Heart left ventricle (tissue), 16 donors: ENCODE results near the gene DPH2. TPM values are rescaled to one million over a fixed set of nuclear protein-coding genes. Genes with fewer than 3 reads are reported as not detected.

ENCODE experiments used
- ATAC-seq, 4 donors: fragments of 200-7000 bp; cut with Tn5 transposase; one replicate each; pipeline ENCODE4 v1.9.1; 2020 to 2022; ENCODE audit warnings: moderate library complexity in 4 of 4, mild to moderate bottlenecking in 3 of 4, moderate number of reproducible peaks in 1 of 4
- DNase-seq, 5 donors: peaks; one replicate each; pipeline ENCODE4 v3.0.0-alpha.2; 2020
- H3K27ac ChIP-seq, 12 donors: fragments of 200-600 bp; sonication (generic) in 4 of 12; one replicate each; pipeline versions ENCODE4 v1.5.0 to v1.8.0; 2016 to 2022; ENCODE audit warnings: mild to moderate bottlenecking in 2 of 12
- H3K27me3 ChIP-seq, 9 donors: fragments of 200-600 bp; sonication (generic) in 2 of 9; one replicate each; pipeline versions ENCODE4 v1.5.1 to v1.8.0; 2016 to 2022; ENCODE audit warnings: mild to moderate bottlenecking in 3 of 9
- H3K36me3 ChIP-seq, 9 donors: fragments of 200-600 bp; sonication (generic) in 2 of 9; one replicate each; pipeline versions ENCODE4 v1.5.0 to v1.8.0; 2018 to 2022; ENCODE audit warnings: mild to moderate bottlenecking in 2 of 9
- H3K4me1 ChIP-seq, 12 donors: fragments of 200-600 bp; sonication (generic) in 4 of 12; one replicate each; pipeline versions ENCODE4 v1.5.0 to v1.8.0; 2016 to 2022; ENCODE audit warnings: mild to moderate bottlenecking in 3 of 12
- H3K4me3 ChIP-seq, 12 donors: fragments of 200-600 bp; sonication (generic) in 4 of 12; one replicate each; pipeline versions ENCODE4 v1.5.0 to v1.8.0; 2017 to 2022; ENCODE audit warnings: mild to moderate bottlenecking in 9 of 12, moderate library complexity in 4 of 12
- H3K9me3 ChIP-seq, 12 donors: fragments of 200-600 bp; sonication (generic) in 4 of 12; one replicate each; pipeline versions ENCODE4 v1.5.0 to v1.8.0; 2016 to 2022; ENCODE audit warnings: mild to moderate bottlenecking in 1 of 12
- POLR2A ChIP-seq, 2 donors: fragments of 450-650 bp; IDR thresholded peaks; one replicate each; pipeline ENCODE4 v1.6.1; 2017; ENCODE audit warnings: antibody characterized with exemption in 2 of 2, mild to moderate bottlenecking in 2 of 2, moderate library complexity in 2 of 2
- WGBS, 4 donors: extraction: QIAGEN DNeasy Blood & Tissue Kit in 2 of 4; methylation state at CpG; one replicate each; pipeline versions ENCODE4 v1.1.5 to v1.1.7; 2013 to 2018; 5-methylcytosine and 5-hydroxymethylcytosine counted together
- intact Hi-C, 10 donors: fragments of 100-400 bp; cut with DNase I; formaldehyde crosslinking; loops; one replicate each; pipeline versions ENCODE4 v1.11.1 to v1.14.2; 2022
- polyA plus RNA-seq, 2 donors: library from polyadenylated mRNA; stranded (reverse); fragments of 200-250 nt; gene quantifications; one replicate each; pipeline ENCODE4 v1.2.3, GENCODE V29; 2013
- total RNA-seq, 9 donors: library from RNA; depleted of rRNA in 2 of 9; stranded (reverse); fragments of >200 nt in 2 of 9; fragmentation: NEBNext Ultra II Directional in 3 of 9; extraction: Animal tissue kit (Norgen Biotek cat#: 25700) in 3 of 9; gene quantifications; one replicate each; pipeline versions ENCODE4 v1.1.0 to v1.2.4, GENCODE V29; 2016 to 2023
- TF ChIP-seq, protein P1 (sequence below), 12 donors: fragments of 200-600 bp; sonication (generic) in 4 of 12; IDR thresholded peaks; one replicate each; pipeline versions ENCODE4 v1.5.0 to v1.8.0; 2018 to 2022; ENCODE audit warnings: antibody characterized with exemption in 12 of 12, mild to moderate bottlenecking in 5 of 12
- donor health status: ischemic (EF 13 %, LVEDD 7.1; RV severe dilation, severe dysfunction).
- donor health status: healthy with polysubstance abuse.
- donor health status: DM: no; HTN: yes; CAD: no.
- donor health status: DM: no; HTN: no; CAD: no.
- donor health status: ischemic (EF 25% LVEDD 6.9; RV normal size, moderate dysfunction).
- donor health status: ischemic (EF 25% LVEDD 5.7; RV mildly dilated, moderate dysfunction).
- donor health status: healthy.
- donor health status: DM: yes; HTN: yes; CAD: no.
- donor health status: ischemic (EF 35%, LVEDD 5.7; RV mildly dilated, moderate dysfunction).
- donor health status: nonischemic (EF 11% LVEDD 7.7; RV severe dilation, severe dysfunction).
- donor health status: DM: yes; HTN: yes; CAD: no.
- donor health status: PGD.
- donor health status: ischemic (EF 29% LVEDD 5.4; RV normal size, mild dysfunction).
- donor health status: nonischemic (EF 23%, LVEDD 6.1; RV moderate dilation, normal function).

DPH2 gene
- total and polyA plus RNA-seq, 11 donors = 8.0 to 65.6 (median 14.7) TPM

DNA sequence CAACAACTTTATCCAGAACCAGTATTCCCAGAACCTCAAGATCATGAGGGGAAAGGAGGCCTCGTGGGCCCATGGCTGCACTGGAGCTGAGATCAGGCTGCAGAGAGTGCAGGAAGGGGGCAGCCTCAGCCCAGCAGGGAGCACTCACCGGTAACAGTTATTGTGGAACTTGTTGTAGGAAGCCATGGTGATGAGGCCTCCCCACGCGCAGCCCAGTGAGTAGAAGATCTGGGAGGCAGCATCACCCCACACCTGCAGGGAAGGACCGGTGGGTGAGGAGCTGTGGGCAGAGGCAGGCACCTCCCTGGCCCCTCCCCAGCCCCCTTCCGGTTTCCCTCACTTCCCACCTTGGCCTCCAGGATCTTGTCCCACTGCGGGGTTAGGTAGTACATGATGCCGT is 32.4 kb downstream of the DPH2 start:
- intact Hi-C loops = loop anchor here in 3 of 10 donors (5.0 to 10.0 kb wide), 3 partner anchors 35 to 603 kb away; no protein-coding TSS in a partner anchor
- TF ChIP-seq, protein P1, sequence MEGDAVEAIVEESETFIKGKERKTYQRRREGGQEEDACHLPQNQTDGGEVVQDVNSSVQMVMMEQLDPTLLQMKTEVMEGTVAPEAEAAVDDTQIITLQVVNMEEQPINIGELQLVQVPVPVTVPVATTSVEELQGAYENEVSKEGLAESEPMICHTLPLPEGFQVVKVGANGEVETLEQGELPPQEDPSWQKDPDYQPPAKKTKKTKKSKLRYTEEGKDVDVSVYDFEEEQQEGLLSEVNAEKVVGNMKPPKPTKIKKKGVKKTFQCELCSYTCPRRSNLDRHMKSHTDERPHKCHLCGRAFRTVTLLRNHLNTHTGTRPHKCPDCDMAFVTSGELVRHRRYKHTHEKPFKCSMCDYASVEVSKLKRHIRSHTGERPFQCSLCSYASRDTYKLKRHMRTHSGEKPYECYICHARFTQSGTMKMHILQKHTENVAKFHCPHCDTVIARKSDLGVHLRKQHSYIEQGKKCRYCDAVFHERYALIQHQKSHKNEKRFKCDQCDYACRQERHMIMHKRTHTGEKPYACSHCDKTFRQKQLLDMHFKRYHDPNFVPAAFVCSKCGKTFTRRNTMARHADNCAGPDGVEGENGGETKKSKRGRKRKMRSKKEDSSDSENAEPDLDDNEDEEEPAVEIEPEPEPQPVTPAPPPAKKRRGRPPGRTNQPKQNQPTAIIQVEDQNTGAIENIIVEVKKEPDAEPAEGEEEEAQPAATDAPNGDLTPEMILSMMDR (IDR thresholded peaks at IDR 0.05) = no peak
- TF ChIP-seq POLR2A (IDR thresholded peaks at IDR 0.05) = no peak
- Histone ChIP-seq H3K36me3 (no peaks in the 10 kb centered on the region), H3K4me1 (peaks cover 0 to 6% (median under 1%) of the 10 kb centered on the region in 12 donors), H3K27me3 (no peaks in the 10 kb centered on the region), H3K9me3 (no peaks in the 10 kb centered on the region), H3K4me3 (no peak overlapping the region), H3K27ac (no peak overlapping the region)
- DNase-seq (no peak), ATAC-seq (no peak)
- 77 to 84% (median 81%) methylated on average over 8 of the region's 8 CpGs for WGBS, 4 donors

DNA sequence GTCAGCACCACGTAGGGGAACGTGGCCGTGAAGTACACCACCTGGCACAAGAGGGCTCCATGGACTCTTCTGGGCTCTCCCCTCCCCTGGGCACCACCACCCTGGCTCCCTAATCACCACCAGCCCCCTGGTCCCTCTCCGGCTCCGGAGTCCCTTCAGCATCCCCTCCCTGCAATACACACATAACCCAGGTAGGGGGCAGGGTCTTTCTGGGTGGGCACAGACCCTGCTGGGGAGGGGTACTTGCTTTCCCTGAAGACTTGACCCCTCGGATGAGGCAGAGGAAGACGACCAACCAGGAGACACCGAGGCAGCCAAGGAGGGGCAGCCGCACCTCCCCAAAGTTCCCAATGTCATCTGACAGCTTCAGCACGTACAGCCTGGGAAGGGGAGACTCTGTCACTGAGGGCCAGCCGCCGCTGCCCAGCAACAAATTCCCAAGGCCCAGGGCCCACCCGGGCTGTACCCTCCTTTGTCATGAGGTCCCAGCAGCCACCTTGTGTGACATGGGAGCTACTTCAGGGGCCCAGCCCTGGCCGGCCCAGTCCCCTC is 32.9 kb downstream of the DPH2 start:
- DNase-seq = no peak
- 75 to 88% (median 80%) methylated on average over 8 to 14 of the region's 14 CpGs for WGBS, 4 donors
- no peak for TF ChIP-seq POLR2A (IDR thresholded peaks at IDR 0.05)
- TF ChIP-seq, protein P1 (IDR thresholded peaks at IDR 0.05) = no peak
- Histone ChIP-seq H3K9me3 (no peaks in the 10 kb centered on the region), H3K4me1 (peaks cover 0 to 5% (median under 1%) of the 10 kb centered on the region in 12 donors), H3K4me3 (no peak overlapping the region), H3K27me3 (no peaks in the 10 kb centered on the region), H3K27ac (no peak overlapping the region), H3K36me3 (no peaks in the 10 kb centered on the region)
- ATAC-seq = no peak
- intact Hi-C loops = loop anchor here in 3 of 10 donors (5.0 to 10.0 kb wide), 3 partner anchors 35 to 602 kb away; no protein-coding TSS in a partner anchor

DNA sequence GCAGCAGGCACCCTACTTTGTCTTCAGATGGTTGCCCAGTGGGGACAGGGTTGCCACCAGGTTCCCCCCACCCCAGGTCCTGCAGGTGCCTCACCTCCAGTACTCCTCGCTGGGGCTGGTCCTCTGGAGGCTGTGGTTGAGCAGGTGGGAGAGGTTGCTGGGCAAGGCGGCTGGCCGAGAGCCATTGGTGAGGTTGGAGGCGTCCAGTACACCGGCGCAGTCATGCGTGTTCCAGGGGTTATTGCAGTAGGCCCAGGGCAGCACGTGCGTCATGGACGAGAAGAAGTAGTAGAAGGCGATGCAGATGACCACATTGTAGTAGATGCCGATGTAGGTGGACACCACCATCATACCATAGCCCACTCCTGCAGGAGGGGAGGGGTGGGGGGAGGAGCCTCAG is 38.4 kb downstream of the DPH2 start:
- DNase-seq (no peak), ATAC-seq (no peak)
- Histone ChIP-seq H3K36me3 (no peaks in the 10 kb centered on the region), H3K27me3 (no peaks in the 10 kb centered on the region), H3K27ac (no peak overlapping the region), H3K4me3 (no peak overlapping the region), H3K9me3 (no peaks in the 10 kb centered on the region), H3K4me1 (peaks cover 0 to 5% (median under 1%) of the 10 kb centered on the region in 12 donors)
- TF ChIP-seq POLR2A (IDR thresholded peaks at IDR 0.05) = no peak
- TF ChIP-seq, protein P1 (IDR thresholded peaks at IDR 0.05) = no peak
- intact Hi-C loops = loop anchor here in 4 of 10 donors (2.0 to 10.0 kb wide), 5 partner anchors 27 to 597 kb away; no protein-coding TSS in a partner anchor
- WGBS, 4 donors = 92 to 96% (median 95%) methylated on average over 12 of the region's 12 CpGs

DNA sequence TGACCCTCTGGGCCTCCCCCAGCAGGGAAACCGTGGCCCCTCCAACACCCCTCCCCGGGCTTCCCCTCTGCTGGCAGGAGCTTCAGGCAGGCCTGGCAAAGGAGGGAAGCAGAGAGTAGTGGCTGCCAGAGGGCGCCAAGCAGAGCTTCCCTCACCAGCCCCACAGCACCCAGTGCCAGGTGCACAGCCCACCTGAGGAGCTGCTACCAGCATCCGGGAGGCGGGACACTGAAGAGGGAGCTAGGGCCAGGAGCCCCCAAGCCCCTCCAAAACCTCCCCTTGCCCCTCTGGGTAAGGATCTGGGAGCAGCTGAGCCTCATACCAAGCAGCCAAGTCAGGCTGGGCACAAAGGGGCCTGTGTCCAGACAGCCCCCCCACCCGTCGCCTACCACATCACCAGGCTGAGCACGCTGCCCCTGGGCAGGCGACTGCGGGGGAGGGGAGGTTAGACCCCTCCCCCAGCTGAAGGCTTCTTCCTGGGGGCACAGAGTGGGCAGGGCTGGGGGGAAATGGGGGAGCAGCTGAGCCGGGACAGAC is 41.2 kb downstream of the DPH2 start:
- DNase-seq (no peak), ATAC-seq (no peak)
- peaks cover 0 to 20% (median 0%) of the 10 kb centered on the region in 12 donors for H3K4me1 ChIP-seq
- TF ChIP-seq POLR2A (IDR thresholded peaks at IDR 0.05) = no peak
- TF ChIP-seq, protein P1 (IDR thresholded peaks at IDR 0.05) = no peak
- intact Hi-C loops = no loop called here
- no peaks in the 10 kb centered on the region for H3K9me3 ChIP-seq
- WGBS, 4 donors = 71 to 92% (median 84%) methylated on average over 4 to 11 of the region's 11 CpGs
- no peak overlapping the region for H3K27ac ChIP-seq
- no peak overlapping the region for H3K4me3 ChIP-seq
- H3K36me3 ChIP-seq = no peaks in the 10 kb centered on the region
- H3K27me3 ChIP-seq = no peaks in the 10 kb centered on the region
